Measurements from ENCODE around the gene ITLN1. TPM values are rescaled to one million over a fixed set of nuclear protein-coding genes. Genes with fewer than 3 reads are reported as not detected.
"Not testable (repeated sequence)": the region's sequence is repeated elsewhere in the genome, so short reads cannot be mapped to it uniquely, and the experiment has no call there.

Gene ITLN1
- total RNA-seq (2022), result not detected in 2 replicates
- Bru-seq, nascent RNA, result not detected
- BruChase-seq, experiment 1, labeled RNA remaining after a 6-hour chase, result percentile 9 among the genes with signal in this experiment
- percentile 6 among the genes with signal in this experiment for BruChase-seq, experiment 2, labeled RNA remaining after a 2-hour chase
- long read RNA-seq, result 0 reads

DNA sequence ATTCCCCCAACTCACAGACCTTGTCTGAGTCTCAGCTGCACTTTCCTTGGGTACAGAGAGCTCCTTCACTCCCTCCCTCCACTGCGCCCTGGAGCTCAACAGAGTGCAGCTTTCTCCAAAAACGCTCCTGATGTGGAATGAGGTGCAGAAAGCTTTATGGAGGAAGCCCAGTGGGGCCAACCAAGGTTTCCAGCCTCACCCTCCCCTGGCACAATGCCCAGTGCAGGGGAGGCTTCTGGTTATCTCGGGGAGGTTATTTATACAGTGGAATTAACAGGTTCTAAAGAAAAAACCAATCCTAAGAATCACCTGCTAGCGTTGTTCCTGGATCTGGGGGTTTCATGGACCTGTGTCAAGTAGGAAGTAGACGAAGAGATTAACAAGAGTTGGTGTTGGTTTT is at the start of gene ITLN1:
ITLN1 (minus strand) TSS at position 139 of the 400 bp plus-strand sequence. CDS start 303 bp downstream, outside the sequence.
- CTCF ChIA-PET, result interaction anchor here (0.7 to 0.9 kb wide), 3 partner anchors 67 to 210 kb away, joined by 3 read pairs; no protein-coding TSS in a partner anchor
- no peaks in the 10 kb centered on the region for H3K27me3 Mint-ChIP-seq (ENCODE audit: insufficient read depth, unreplicated experiment)
- no peak within 1 kb of the TSS for H3K4me3 Mint-ChIP-seq (ENCODE audit: unreplicated experiment)
- intact Hi-C loops (cut with micrococcal nuclease), result no loop called here
- no TSS peak for BruUV-seq (replicated peaks)
- no peak for DNase-seq (ENCODE audit: unreplicated experiment)
- H3K4me1 Mint-ChIP-seq (ENCODE audit: insufficient read depth, unreplicated experiment), result no peaks in the 10 kb centered on the region
- POLR2A ChIA-PET, result interaction anchor here (0.7 kb wide), 1 partner anchor 127 kb away, joined by 3 read pairs; no protein-coding TSS in a partner anchor
- TF ChIP-seq, protein P1, sequence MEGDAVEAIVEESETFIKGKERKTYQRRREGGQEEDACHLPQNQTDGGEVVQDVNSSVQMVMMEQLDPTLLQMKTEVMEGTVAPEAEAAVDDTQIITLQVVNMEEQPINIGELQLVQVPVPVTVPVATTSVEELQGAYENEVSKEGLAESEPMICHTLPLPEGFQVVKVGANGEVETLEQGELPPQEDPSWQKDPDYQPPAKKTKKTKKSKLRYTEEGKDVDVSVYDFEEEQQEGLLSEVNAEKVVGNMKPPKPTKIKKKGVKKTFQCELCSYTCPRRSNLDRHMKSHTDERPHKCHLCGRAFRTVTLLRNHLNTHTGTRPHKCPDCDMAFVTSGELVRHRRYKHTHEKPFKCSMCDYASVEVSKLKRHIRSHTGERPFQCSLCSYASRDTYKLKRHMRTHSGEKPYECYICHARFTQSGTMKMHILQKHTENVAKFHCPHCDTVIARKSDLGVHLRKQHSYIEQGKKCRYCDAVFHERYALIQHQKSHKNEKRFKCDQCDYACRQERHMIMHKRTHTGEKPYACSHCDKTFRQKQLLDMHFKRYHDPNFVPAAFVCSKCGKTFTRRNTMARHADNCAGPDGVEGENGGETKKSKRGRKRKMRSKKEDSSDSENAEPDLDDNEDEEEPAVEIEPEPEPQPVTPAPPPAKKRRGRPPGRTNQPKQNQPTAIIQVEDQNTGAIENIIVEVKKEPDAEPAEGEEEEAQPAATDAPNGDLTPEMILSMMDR (IDR thresholded peaks at IDR 0.05; ENCODE audit: unreplicated experiment), result no peak
- no peaks in the 10 kb centered on the region for H3K36me3 Mint-ChIP-seq (ENCODE audit: insufficient read depth, unreplicated experiment)
- H3K9me3 Mint-ChIP-seq (ENCODE audit: unreplicated experiment), result no peaks in the 10 kb centered on the region
- H3K27ac Mint-ChIP-seq (ENCODE audit: low read depth, unreplicated experiment), result no peak within 1 kb of the TSS

GRCh38 chr1:160933305-160933704 is 48.3 kb upstream of the ITLN1 start:
- H3K27me3 Mint-ChIP-seq (ENCODE audit: insufficient read depth, unreplicated experiment), result peaks cover 21% of the 10 kb centered on the region
- H3K4me3 Mint-ChIP-seq (ENCODE audit: unreplicated experiment); H3K4me1 Mint-ChIP-seq (ENCODE audit: insufficient read depth, unreplicated experiment); POLR2A ChIA-PET; intact Hi-C loops (cut with micrococcal nuclease); H3K36me3 Mint-ChIP-seq (ENCODE audit: insufficient read depth, unreplicated experiment); H3K9me3 Mint-ChIP-seq (ENCODE audit: unreplicated experiment); H3K27ac Mint-ChIP-seq (ENCODE audit: low read depth, unreplicated experiment); DNase-seq (ENCODE audit: unreplicated experiment); BruUV-seq (replicated peaks): not testable (repeated sequence)
- CTCF ChIA-PET, result interaction anchor here (1.3 kb wide), 1 partner anchor 21 kb away, joined by 3 read pairs; the partner anchor contains the start of gene ITLN2

DNA sequence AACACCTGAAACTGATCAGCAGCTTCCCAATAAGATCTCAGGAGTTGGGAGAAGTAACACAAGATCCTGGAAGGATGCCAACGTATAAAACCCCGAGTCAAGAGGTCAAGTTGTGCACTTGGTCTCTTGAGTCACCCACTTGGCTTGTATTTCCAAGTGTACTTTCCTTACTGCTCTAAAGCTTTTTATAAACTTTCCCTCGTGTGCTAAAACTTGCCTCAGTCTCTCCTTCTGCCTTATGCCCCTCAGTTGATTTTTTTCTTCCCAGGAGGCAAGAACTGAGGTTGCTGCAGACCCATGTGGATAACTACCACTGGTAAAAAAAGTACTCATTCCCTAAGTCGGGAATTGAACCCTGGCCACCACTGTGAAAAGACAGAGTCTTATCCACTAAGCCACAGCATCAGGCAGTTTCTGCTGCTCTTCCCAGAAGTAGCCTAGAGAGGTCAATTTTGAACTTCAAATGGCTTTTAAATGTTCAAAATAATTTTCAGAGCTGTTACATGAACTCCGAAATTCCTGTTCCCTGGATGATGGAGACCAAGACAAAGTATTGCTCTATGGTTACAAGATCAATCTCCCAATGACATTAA is 40.8 kb upstream of the ITLN1 start:
- no TSS peak for BruUV-seq (replicated peaks)
- Mint-ChIP-seq H3K27ac (ENCODE audit: low read depth, unreplicated experiment) (no peak overlapping the region), H3K4me1 (ENCODE audit: insufficient read depth, unreplicated experiment) (peaks cover 15% of the 10 kb centered on the region), H3K9me3 (ENCODE audit: unreplicated experiment) (peaks cover 7% of the 10 kb centered on the region), H3K4me3 (ENCODE audit: unreplicated experiment) (no peak overlapping the region), H3K27me3 (ENCODE audit: insufficient read depth, unreplicated experiment) (peaks cover 6% of the 10 kb centered on the region), H3K36me3 (ENCODE audit: insufficient read depth, unreplicated experiment) (no peaks in the 10 kb centered on the region)
- DNase-seq (ENCODE audit: unreplicated experiment), result peak; percentile 47
- TF ChIP-seq, protein P1 (IDR thresholded peaks at IDR 0.05; ENCODE audit: unreplicated experiment), result no peak
- CTCF ChIA-PET, result interaction anchor here (0.6 to 1.1 kb wide), 5 partner anchors 26 to 195 kb away, joined by 3 to 5 read pairs (median 3); no protein-coding TSS in a partner anchor
- intact Hi-C loops (cut with micrococcal nuclease), result no loop called here
- POLR2A ChIA-PET, result interaction anchor here (0.6 to 1.0 kb wide), 4 partner anchors 111 to 474 kb away, joined by 3 read pairs; partner anchors contain the start of gene DEDD

GRCh38 chr1:160924791-160925651 is 40.0 kb upstream of the ITLN1 start:
- no peak for DNase-seq (ENCODE audit: unreplicated experiment)
- peaks cover 15% of the 10 kb centered on the region for H3K4me1 Mint-ChIP-seq (ENCODE audit: insufficient read depth, unreplicated experiment)
- ChIA-PET CTCF (interaction anchor here (0.6 to 1.1 kb wide), 4 partner anchors 27 to 194 kb away, joined by 3 to 6 read pairs (median 4); no protein-coding TSS in a partner anchor), POLR2A (interaction anchor here (0.7 to 1.0 kb wide), 2 partner anchors 208 to 474 kb away, joined by 3 read pairs; partner anchors contain the start of gene DEDD)
- H3K27me3 Mint-ChIP-seq (ENCODE audit: insufficient read depth, unreplicated experiment), result peaks cover 10% of the 10 kb centered on the region
- no TSS peak for BruUV-seq (replicated peaks)
- no peak overlapping the region for H3K27ac Mint-ChIP-seq (ENCODE audit: low read depth, unreplicated experiment)
- intact Hi-C loops (cut with micrococcal nuclease), result no loop called here
- TF ChIP-seq, protein P1 (IDR thresholded peaks at IDR 0.05; ENCODE audit: unreplicated experiment), result no peak
- H3K4me3 Mint-ChIP-seq (ENCODE audit: unreplicated experiment), result no peak overlapping the region
- H3K36me3 Mint-ChIP-seq (ENCODE audit: insufficient read depth, unreplicated experiment), result no peaks in the 10 kb centered on the region
- peaks cover 7% of the 10 kb centered on the region for H3K9me3 Mint-ChIP-seq (ENCODE audit: unreplicated experiment)

All from MCF 10A (cell line).